Thoracic aorta (tissue), 2 donors: Measurements from ENCODE around the gene PPM1H. TPM values are rescaled to one million over a fixed set of nuclear protein-coding genes. Genes with fewer than 3 reads are reported as not detected.

Source experiments
- ATAC-seq: fragments of 150-250 bp; one replicate; pipeline ENCODE4 v1.8.0; 2017; ENCODE audit warnings: low read depth; ENCODE audit not compliant: insufficient number of reproducible peaks, low FRiP score
- DNase-seq: peaks from one replicate; pipeline ENCODE4 v3.0.0-alpha.2; 2020; ENCODE audit warnings: low spot score
- H3K27ac ChIP-seq, 2 donors: fragments of 200-600 bp; sonication (generic); 1 replicate in 1 of 2; 2 replicates in 1 of 2; pipeline ENCODE4 v1.5.1; 2016; ENCODE audit warnings: mild to moderate bottlenecking in 2 of 2, moderate library complexity in 2 of 2
- H3K27me3 ChIP-seq: fragments of 200-600 bp; sonication (generic); replicated peaks from 2 replicates; pipeline ENCODE4 v1.6.0; 2016; ENCODE audit warnings: mild to moderate bottlenecking; ENCODE audit not compliant: insufficient read depth
- H3K36me3 ChIP-seq: fragments of 200-600 bp; sonication (generic); one replicate; pipeline ENCODE4 v1.5.1; 2016
- H3K4me1 ChIP-seq, 2 donors: fragments of 200-600 bp; sonication (generic); 1 replicate in 1 of 2; 2 replicates in 1 of 2; pipeline versions ENCODE4 v1.5.1 to v1.6.0; 2016; ENCODE audit warnings: low read depth in 2 of 2, mild to moderate bottlenecking in 1 of 2; ENCODE audit not compliant: control insufficient read depth in 1 of 2
- H3K4me3 ChIP-seq: fragments of 200-600 bp; sonication (generic); 2 replicates; pipeline ENCODE4 v1.5.1; 2016; ENCODE audit warnings: mild to moderate bottlenecking
- H3K9me3 ChIP-seq: fragments of 200-600 bp; sonication (generic); 2 replicates; pipeline ENCODE4 v1.5.1; 2016
- total RNA-seq, 2 donors: library from RNA; depleted of rRNA; stranded (reverse); fragments of >200 nt; gene quantifications; one replicate each; pipeline versions ENCODE4 v1.1.0 to v1.2.3, GENCODE V29; 2016
- TF ChIP-seq, protein P1 (sequence below): fragments of 200-600 bp; sonication (generic); IDR thresholded peaks from one replicate; pipeline ENCODE4 v1.5.1; 2019; ENCODE audit warnings: antibody characterized with exemption

PPM1H gene
- total RNA-seq, 2 donors from 2014 or later: 9.1 to 10.3 TPM

DNA sequence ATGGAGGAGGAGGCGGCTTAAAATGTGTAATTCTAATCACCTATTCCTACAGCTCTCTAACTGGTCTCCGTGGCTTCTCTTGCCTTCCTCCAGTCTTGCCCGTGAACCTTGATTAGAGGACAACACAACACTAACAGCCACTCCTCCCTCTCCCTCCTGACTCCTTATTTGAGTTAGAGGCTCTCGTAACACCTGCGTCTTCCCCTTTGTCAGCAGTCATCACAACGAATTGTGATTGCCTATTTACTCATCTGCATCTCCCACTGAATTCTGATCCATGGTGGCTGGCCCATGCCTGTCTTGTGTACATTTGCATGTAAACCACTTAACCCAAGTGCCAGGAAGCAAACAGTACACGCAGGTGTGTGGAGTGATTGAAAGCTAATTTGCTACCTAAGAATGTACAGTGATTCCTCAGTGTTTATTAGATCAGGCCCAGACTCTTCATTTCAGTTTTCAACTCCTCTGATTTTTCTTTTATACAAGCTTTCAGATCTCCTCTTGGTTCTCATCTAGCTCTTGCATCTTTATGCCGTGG, 313.8 kb downstream of the PPM1H start:
- H3K4me3 ChIP-seq: no peak overlapping the region
- H3K4me1 ChIP-seq: no peaks in the 10 kb centered on the region
- no peak overlapping the region for H3K27ac ChIP-seq
- no peaks in the 10 kb centered on the region for H3K9me3 ChIP-seq
- no peak for DNase-seq
- no peak for ATAC-seq
- no peaks in the 10 kb centered on the region for H3K36me3 ChIP-seq
- TF ChIP-seq, protein P1, sequence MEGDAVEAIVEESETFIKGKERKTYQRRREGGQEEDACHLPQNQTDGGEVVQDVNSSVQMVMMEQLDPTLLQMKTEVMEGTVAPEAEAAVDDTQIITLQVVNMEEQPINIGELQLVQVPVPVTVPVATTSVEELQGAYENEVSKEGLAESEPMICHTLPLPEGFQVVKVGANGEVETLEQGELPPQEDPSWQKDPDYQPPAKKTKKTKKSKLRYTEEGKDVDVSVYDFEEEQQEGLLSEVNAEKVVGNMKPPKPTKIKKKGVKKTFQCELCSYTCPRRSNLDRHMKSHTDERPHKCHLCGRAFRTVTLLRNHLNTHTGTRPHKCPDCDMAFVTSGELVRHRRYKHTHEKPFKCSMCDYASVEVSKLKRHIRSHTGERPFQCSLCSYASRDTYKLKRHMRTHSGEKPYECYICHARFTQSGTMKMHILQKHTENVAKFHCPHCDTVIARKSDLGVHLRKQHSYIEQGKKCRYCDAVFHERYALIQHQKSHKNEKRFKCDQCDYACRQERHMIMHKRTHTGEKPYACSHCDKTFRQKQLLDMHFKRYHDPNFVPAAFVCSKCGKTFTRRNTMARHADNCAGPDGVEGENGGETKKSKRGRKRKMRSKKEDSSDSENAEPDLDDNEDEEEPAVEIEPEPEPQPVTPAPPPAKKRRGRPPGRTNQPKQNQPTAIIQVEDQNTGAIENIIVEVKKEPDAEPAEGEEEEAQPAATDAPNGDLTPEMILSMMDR: no peak
- H3K27me3 ChIP-seq: no peaks in the 10 kb centered on the region

DNA sequence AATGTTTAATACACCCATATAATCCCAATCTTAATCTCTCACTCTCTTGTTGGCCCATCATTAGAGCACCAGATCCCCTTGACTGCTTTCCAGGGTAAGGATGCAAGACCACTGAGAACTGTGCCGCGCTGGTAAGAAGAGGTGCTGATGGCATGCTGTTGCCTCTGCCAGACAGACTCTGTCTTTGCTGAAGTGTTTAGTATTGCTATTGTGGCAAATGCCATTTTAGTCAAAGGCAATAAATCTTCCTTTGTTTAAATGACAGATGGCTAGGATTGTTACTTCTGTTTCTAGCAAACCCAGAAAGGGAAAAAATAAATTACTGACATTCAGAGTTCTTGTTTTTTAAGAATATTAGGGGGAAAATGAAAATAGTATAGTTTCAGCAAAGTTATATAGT, 316.0 kb downstream of the PPM1H start:
- Histone ChIP-seq H3K4me3 (no peak overlapping the region), H3K4me1 (no peaks in the 10 kb centered on the region), H3K36me3 (no peaks in the 10 kb centered on the region), H3K27ac (no peak overlapping the region), H3K9me3 (no peaks in the 10 kb centered on the region), H3K27me3 (no peaks in the 10 kb centered on the region)
- no peak for ATAC-seq
- DNase-seq: no peak
- TF ChIP-seq, protein P1: no peak

DNA sequence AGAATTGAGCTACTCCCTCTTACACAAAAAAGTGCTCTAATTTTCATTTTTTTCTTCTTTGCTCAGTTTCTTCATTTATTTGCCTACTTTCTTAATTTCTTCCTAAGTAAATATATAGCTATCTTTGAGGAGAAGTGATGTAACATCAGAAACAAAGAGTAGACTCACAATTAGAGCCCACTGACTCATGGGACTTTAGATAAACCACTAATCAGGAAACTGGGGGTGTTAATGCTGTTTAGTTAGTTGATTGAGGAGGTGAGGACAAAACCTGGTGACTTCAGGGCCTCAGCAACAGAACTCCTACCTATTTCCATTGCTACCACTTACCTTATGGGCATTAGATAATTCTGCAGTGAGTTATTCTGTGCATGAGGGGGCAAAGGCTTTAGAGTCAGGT, 316.6 kb downstream of the PPM1H start:
- TF ChIP-seq, protein P1: no peak
- Histone ChIP-seq H3K4me1 (no peaks in the 10 kb centered on the region), H3K9me3 (no peaks in the 10 kb centered on the region), H3K27ac (no peak overlapping the region), H3K27me3 (no peaks in the 10 kb centered on the region), H3K36me3 (no peaks in the 10 kb centered on the region), H3K4me3 (no peak overlapping the region)
- DNase-seq (no peak), ATAC-seq (no peak)

DNA sequence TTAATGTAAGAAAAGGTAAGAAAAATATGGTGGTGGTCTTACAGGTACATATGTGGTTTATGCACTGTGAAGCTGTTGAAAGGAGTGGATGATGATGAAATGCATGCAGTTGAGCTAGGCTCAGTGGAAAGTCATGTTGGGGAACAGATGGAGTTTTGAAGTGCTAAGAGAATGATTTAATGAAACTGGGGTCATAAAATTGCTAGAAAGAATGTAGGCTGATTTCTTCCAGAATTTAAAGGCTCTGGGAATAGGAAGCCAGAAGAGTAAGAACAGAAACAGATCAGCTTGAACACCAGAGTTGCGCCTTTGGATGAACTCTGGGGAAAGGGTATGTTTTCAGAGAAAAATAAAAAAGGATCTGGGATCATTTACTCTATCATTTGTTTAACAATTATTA, 321.9 kb downstream of the PPM1H start:
- Histone ChIP-seq H3K4me1 (no peaks in the 10 kb centered on the region), H3K27ac (no peak overlapping the region), H3K27me3 (no peaks in the 10 kb centered on the region), H3K36me3 (no peaks in the 10 kb centered on the region), H3K4me3 (no peak overlapping the region), H3K9me3 (no peaks in the 10 kb centered on the region)
- no peak for ATAC-seq
- TF ChIP-seq, protein P1: no peak
- DNase-seq: no peak

DNA sequence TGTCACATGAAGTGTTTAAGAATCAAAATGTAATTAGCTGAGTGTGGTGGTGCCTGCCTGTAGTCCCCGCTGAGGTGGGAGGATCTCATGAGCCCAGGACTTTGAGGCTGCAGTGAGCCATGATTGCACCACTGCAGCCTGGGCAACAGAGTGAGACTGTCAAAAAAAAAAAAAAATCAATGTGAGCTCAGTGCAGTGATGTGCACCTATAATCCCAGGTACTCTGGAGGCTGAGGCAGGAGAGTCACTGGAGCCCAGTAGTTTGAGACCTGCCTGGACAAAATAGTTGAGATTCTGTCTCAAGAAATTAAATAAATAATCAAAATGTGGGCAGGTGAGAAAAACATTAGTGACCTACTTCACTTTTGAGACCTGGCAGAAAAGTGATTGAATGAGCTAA, 328.3 kb downstream of the PPM1H start:
- no peaks in the 10 kb centered on the region for H3K9me3 ChIP-seq
- TF ChIP-seq, protein P1: no peak
- H3K4me3 ChIP-seq: no peak overlapping the region
- no peaks in the 10 kb centered on the region for H3K27me3 ChIP-seq
- no peaks in the 10 kb centered on the region for H3K36me3 ChIP-seq
- H3K4me1 ChIP-seq: peaks cover 9 to 17% of the 10 kb centered on the region in 2 donors
- DNase-seq (no peak), ATAC-seq (no peak)
- no peak overlapping the region for H3K27ac ChIP-seq
